ENCODE measurements around the gene ANO2. TPM values are rescaled to one million over a fixed set of nuclear protein-coding genes. Genes with fewer than 3 reads are reported as not detected.

Gene ANO2
- total RNA-seq, 1 donor from 2014 or later = 0.13 TPM

DNA sequence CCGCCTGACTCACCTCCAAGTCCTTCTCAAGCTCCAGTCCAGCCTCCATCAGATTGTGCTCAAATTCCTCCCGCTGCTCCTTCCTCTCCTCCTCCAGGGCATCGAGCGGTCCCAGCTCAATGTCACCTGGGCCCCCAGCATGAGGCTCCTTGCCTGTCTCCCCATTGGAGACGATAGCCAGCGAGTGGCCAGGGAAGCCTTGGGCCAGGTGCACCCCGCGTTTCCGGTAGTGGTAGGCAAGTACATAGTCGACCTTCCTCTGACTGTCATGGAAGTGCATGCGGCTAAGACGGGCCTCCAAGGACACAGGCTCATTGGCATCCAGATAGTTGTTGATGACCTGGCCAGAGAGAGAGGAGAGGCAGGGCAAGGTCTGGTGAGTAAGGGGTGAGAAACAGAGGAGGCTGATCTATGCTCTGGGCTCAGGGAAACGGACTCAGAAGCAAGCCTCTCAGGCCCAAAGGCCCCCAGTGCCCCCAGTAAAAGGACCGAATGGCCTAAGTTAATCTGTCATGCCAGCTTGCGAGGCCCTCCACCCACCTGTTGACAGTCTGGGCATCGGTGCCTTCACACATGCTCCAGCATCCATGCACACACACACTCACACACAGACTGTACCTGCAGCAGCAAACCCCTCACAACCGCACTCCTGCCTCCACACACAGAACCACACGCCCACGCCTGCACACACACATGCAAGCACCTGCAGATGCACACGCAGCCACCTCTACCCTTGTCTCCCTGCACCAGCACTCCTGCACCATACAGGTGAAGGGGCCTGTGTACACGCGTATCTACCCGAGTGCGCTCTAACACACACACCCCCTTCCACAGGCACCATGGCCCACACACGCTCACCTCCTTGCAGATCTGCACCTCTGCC lies 23.8 kb downstream of the ANO2 start:
- DNase-seq (ENCODE audit: low spot score) (no peak), ATAC-seq (no peak)

DNA sequence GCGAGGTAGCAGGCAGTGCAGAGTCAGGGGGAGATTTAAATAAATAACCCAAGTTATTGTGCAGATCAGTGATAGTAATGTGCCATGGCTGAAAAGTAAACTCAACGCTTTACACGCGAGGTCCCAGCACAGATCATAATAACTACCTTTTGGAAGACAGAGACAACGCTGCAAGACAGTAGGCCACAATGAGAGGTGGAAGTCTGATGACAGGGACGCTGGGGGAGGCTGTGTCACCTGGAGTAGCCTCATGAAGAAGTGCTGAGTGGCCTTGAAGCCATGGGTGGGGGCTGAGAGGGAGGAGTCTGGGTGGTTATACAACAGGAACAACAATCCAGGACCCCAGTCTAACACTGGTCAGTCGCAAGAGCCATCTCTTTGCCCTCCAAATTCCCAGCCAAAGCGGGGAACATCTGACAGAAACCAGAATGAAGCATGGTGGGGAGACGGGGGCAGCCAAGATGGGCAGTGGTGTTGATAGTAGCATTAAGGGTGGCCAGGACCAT lies 28.2 kb downstream of the ANO2 start:
- DNase-seq (ENCODE audit: low spot score) = no peak
- ATAC-seq = no peak

DNA sequence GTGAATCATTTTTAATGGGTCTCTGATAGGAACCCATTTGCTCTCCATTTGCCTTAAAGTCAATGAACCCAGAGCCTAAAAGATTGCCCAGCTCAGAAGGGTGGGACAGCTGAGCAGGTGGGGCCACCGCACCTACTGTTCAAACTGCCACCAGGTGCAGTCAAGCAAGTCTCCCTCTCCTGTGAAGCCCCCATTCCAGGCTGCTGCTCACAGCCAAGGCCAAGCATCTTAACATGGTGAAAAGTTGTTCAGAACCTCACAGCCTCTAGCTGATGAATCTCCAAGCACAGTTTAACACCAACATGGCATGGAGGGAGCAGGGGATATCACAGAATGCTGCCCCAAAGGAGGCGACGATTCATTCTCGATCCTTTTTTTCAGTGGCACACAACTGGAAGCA lies 29.5 kb downstream of the ANO2 start:
- no peak for DNase-seq (ENCODE audit: low spot score)
- no peak for ATAC-seq

DNA sequence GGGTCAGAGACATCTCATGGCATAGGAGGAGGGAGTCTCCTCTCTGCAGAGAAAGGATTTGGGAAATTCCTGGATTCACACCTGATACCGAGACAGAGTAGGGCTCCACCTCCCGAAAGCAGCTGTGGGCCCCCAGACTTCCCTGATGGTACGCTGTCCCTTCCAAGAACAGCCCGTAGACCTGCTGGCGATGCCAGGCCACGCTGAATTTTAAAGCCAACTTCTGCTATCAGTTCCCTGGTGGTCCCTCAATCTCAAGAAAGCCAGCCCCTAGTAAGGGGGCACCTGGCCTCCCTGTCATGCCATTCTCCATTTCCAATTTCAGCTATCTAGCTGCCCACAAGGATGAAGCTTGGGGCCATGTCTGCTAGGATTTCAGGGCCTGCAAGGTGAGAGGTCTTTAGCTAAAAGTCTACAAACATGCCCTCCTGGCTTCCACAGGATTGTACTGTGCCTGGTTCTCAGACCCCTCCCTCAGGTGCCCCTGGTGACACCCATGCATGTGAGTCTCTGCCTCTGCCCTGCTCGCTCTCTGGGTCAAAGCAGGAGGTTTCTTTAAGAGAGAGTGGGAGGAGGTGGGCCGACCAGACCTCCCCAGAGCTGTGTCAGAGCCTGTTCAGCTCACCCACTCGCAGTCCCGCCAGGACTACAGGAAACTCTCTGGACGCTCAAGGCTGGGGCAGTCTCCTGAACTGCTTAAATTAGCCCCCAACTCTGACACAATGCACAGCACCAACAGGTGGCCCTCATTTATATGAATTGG lies 30.5 kb downstream of the ANO2 start:
- no peak for DNase-seq (ENCODE audit: low spot score)
- ATAC-seq = no peak

DNA sequence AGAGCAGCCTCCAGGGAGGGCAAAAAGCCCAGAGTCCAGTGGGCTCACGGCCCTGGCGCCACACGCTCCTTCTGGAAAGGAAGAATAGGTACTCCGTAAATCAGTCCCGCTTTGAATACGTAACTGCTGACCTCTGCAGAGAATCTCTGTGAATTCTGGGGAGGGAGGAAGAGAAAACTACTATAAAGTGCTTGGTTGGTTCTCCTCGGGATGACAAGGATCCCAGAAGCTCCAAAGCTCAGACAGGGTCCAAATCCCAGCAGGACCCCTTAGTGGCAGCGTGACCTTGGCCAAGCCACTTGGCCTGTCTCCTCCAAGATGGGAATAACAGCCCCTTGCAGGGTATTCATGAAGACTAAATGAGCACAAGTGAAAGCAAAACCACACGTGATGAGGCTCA lies 31.7 kb downstream of the ANO2 start:
- DNase-seq (ENCODE audit: low spot score) (no peak), ATAC-seq (no peak)

DNA sequence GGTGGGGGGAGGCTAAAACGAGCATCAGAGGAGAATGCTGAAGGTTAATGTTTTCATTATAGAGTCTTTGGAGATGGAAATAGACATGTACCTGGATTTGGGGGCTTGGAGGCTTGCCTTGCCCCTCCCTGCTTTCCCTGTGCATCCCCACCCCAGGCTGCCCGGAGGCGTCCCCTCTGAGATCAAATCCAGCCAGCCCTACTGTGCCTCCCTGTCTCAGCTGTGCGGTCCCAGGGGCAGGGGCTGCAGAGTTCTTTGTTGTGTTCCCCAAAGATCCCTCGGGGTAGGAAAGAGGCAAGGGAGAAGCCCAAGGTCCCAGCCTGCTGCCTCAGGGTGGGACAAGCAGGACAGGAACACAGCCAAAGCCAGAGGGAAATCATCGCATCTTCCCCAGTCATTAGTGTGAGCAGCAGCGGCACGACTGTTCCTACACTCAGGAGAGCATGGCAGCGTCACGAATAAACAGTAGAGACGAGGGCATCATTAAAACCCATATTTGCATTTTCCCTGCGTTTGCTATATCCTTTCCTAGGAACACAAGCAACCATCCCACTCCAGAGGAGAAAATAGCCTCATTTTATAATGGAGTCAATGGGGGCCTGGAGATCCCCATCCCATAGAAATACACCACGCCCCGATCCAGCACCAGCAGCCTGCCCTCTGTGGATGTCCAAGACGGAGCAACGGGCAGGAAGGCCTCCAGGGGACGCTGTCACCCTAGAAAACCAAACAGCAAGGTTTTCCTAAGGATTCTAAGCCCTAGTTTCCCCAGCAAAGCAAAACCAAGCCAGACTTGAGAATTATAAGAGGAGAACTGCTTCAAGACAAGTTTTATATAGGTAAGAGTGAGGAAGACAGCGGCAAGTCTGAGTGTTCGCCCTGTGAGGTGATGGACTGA lies 32.4 kb downstream of the ANO2 start:
- ATAC-seq (no peak), DNase-seq (ENCODE audit: low spot score) (no peak)

DNA sequence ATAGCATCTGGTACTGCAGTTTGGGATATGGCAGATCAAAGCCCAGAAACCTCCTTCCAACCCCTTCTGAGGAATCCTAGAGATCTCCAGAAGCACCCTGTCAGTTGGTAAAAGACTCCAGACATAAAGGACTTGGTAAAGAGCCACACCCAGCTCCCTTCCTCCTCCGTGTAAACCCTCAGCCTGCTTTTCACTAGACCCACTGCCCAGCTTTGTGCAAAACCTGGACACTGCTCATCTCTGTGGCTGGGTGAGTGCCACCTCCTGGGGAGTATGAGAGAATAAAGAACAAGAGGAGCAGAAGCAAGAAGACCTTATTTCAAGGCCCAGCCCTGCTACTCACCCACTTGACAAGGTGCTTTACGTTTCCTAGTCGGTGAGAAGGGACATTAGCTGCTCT lies 33.0 kb downstream of the ANO2 start:
- DNase-seq (ENCODE audit: low spot score) = no peak
- no peak for ATAC-seq

DNA sequence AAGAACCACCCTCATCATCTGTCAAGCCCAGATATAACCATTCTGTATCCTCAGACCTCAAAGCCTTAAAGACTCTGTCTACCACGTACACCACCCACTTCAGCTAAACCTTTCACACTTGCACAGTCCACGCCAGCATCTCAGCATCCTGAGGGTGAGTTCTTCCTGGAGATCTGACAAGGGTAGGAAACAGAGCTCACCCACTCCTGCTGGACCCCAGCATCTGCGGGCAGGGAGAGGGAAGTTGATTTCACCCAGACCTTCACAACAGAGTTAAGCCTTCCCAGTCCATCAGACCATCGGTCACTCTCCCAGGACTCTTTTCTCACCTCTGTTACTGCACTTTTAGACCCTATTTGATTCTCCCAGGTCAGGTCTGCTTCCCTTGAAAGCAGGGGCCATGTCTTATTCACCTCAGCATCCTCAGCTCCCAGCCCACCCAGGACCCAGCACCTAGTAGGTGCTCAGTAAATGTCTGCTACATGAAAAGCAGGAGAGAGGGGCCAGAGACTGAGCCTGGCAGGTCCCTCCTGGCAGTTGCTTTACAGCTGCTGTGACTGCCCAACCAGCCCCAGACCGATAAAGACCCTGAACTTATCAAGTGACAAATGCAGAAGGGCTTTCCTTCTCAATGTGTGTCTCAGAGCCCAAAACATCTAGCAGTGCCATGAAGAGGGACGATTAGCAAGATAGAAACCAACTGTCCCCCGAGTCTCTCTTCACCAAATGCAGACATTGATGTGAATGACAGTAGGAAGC lies 34.1 kb downstream of the ANO2 start:
- no peak for DNase-seq (ENCODE audit: low spot score)
- no peak for ATAC-seq

DNA sequence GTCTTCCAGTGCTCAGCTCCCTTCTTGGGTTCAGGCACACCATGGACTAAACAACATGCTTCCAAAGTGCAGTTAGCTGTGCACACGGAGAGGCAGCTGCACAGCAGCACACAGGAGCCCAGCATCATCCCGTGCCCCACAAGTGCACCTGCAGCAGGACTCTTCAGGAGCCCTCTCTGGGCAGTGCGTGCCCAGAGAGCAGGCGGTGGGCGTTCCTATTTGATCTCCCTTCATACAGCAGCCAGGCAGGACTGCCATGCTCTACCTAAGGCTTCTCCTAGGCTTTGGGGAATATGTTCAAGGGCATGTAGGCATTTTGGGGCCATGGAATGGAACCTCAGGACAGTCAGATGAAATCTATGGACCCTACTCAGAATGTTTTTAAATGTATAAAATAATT lies 35.5 kb downstream of the ANO2 start:
- no peak for ATAC-seq
- DNase-seq (ENCODE audit: low spot score) = no peak

DNA sequence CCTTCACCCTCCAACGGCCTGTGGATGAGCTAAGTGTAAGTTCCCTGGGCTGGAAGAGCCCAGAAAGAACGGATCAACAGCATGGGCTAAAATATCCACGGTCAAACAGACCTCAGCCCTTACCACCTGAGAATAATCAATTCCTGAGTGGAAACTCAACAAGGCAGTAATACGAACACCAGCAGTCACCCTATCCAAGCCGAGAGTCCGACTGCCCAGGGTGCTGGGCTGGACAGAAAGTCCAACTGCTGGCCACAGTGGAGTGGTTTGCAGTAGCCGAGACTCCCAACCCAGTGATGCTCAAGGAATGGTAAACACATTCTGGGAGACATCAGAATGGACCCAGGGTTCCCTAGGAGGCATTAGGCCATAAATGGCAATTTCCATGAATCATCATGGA lies 36.8 kb downstream of the ANO2 start:
- ATAC-seq (no peak), DNase-seq (ENCODE audit: low spot score) (no peak)

DNA sequence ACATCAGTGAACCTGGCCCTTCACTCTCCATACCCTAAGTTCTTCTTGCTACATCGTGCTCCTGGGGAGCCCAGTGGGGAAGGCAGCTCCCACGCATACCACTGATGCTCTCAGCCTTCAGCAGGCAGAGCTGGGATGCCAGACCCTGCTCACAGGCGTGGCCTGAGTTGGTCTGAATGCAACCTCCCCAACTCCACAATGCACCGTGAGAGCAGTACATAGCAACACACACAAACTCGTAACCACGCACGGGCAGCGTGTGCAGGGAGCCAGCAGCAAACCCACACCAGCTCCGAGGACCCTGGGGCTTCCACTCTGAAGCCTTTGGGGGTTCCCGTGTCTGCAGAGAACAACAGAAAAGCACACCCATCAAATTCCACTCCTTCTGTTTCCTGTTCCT lies 37.3 kb downstream of the ANO2 start:
- ATAC-seq = no peak
- no peak for DNase-seq (ENCODE audit: low spot score)

DNA sequence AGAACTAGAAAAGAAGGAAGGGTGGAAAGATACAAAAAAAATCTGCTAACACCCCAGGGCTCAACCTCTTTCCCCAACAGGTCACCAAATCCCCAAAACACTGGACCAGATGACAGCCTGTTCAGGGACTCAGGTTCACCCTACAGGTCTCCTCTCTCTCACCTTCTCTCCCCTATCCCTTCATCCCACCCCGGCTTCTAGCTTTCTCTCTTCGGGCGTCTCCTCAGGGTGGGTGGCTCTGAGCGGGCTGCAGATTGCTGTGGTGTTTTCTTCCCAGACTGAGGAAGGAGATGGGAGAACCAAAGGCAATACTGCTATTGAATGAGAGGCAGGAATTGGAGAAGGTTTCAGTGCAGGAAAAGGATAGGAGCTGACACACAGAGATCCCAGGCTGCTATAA lies 39.3 kb downstream of the ANO2 start:
- ATAC-seq = no peak
- DNase-seq (ENCODE audit: low spot score) = no peak

DNA sequence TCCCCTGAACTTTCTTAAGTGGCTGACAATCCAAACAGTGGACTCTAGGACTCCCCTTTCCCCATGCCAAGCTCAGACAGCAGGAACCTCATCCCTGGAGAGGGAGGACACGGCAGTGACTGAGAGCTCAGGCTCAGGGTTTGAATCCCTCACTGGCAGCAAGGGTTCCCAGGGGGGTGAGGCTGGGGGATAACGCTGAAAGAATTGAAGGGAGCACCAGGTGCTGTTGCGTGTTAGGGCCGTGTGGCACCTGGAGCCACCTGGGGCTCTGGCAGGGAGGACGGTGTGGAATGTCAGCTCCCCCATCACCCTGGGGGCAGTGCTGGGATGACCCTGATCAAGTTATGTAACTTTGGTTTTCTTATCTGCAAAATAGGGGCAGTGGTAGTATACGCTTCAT lies 40.1 kb downstream of the ANO2 start:
- no peak for ATAC-seq
- no peak for DNase-seq (ENCODE audit: low spot score)

DNA sequence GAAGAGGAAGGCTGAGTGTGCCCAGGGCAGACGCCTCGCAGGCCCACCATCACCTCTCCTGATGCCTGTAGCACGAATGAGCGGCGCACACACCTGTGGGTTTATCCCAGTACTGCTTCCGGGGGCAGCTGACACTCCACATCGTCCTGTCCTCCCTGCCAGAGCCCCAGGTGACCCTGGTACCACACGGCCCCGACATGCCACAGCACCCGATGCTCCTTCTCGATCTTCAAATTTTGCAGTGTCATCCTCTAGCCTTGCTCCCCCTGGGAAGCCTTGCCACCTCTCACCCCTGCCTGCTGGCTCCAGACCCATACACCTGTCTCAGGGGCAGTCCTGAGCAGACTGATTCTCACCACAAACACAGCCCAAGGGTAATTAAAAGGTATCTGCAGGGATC lies 40.6 kb downstream of the ANO2 start:
- ATAC-seq (no peak), DNase-seq (ENCODE audit: low spot score) (no peak)

DNA sequence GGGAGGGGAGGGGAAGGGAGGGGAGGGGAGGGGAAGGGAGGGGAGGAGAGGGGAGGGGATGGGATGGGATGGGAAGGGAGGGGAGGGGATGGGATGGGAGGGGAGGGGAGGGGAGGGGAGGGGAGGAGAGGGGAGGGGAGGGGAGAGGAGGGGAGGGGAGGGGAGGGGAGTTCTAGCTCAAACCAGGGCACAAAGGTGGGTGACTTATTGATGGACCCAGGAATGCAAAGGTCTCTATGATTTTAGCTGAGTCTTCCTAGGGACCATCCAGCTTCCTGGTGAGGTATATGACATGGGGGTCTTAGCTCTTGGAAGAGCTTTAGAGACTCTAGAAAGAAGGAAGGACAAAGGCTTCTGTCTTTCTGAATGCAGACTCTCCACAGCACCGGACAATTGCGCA lies 42.3 kb downstream of the ANO2 start:
- ATAC-seq (no peak), DNase-seq (ENCODE audit: low spot score) (no peak)

DNA sequence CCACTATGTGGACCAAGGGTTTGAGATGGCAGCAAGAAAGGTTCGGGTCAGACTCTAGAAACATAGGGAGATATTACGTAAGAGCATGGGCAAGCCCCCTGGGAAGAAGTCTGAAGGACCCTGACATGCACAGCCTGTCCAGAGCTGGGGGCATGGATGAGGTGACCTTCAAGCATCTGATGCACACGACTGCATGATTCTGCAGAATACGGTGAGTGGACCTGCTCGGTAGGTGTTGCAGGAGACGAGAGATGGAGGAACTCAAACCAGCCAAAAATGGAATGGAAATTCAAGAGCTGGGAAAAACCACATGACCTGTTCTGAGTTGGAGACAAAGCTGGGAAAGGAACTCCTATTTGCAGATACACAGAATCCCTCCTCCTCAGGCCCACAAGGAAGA lies 43.6 kb downstream of the ANO2 start:
- ATAC-seq (no peak), DNase-seq (ENCODE audit: low spot score) (no peak)

DNA sequence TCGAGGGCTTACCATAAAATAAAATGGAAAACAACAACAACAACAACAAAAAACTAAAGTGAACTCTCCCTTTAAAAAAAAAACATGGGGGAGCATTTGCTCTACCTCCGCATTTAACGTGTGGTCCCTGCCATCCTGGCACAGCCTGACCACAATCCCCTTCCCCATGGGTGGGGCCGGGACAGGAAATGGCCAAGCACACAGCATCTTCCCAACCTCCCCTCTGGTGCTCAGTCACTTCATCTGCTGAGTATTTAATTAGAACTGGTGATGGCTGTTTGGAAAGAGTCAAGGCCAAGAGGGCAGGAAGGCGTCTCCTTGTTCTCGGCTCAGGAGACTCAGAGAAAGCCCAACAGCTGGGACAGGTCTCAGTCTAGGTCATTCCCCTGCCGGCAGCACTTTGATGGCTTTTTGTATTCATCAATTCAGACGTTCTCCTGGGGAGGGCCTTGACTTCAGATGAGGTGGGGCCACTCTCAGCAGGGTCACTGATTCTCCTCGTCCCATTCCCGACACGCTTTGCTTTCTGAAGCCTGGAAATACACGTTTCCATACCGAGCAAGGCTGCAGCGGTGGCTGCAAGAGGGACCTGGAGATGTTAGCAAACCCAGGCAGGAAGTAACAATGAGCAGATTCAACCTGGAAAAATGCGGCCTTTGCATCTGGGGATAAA lies 44.4 kb downstream of the ANO2 start:
- no peak for DNase-seq (ENCODE audit: low spot score)
- no peak for ATAC-seq

DNA sequence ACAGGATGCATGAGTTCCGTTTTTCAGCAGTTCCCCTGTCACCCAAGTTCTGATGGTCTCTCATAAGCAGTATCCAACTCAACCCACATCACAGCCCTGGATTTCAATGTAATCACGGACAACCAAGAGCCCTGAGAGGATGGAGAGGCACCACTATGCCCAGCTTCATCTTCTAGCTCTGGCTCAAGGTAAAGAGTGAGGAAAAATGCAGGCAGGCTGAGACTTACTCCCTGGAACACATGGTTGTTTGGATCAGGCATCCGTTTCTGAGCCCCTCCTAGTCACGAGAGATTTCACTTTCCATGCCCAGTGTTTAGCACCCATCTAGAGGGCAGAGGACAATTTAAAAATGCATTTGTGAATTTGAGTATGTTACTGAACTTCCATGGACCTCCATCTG lies 45.0 kb downstream of the ANO2 start:
- ATAC-seq = no peak
- no peak for DNase-seq (ENCODE audit: low spot score)

DNA sequence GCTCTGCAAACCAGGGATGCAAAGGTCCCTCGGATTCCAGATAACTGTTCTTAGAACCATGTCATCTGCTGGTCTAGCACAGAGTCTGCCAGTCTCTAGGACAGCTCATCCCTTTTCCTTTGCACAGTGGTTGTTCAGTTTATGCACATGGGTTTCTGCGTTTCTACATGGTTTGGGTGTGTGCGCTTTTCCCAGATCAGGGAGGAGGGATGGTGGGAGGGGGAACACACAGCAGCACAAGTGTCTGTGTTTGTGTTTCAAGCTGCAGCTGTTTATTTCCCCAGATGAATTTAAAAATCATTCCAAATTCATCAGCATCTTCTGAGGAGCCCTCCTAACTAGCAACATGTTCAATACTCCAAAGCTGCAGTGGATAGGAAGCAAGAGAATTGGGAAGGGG lies 45.4 kb downstream of the ANO2 start:
- no peak for DNase-seq (ENCODE audit: low spot score)

DNA sequence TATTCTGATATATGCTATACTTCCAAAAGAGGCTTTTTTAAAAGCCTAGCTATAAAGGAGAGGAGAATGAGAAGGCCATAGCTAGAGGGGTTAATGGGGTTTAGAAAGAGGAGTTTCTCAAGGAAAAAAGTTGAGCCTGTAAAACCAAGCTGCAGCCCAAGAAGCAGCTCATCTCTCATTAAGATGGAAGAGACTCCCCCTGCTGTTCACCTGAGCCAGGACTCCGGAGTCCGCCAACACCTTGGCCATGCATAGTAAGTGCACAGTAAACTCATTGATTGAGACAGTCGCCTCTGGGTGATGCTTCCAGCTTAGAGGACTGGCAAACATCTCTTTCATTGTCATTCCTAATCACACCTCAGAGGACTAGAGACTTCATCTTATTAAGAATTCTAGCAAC lies 46.2 kb downstream of the ANO2 start:
- DNase-seq (ENCODE audit: low spot score) = no peak
- no peak for ATAC-seq

More for the DNA sequence above, 45.4 kb downstream of the ANO2 start:
- ATAC-seq = no peak

Measured in left lobe of liver (tissue), 2 donors.